PC-9 (cell line): Measurements from ENCODE around the gene SYTL2.

Experiments used
- CTCF ChIP-seq: fragments of 200-600 bp; sonication (generic); conservative IDR thresholded peaks from 2 replicates; pipeline ENCODE4 v1.6.1; 2017; ENCODE audit warnings: mixed run types, antibody characterized with exemption, mild to moderate bottlenecking, moderate library complexity
- EZH2 ChIP-seq: fragments of 200-600 bp; sonication (generic); IDR thresholded peaks from 2 replicates; pipeline ENCODE4 v1.8.0; 2017; ENCODE audit warnings: antibody characterized with exemption, low read depth

- no peak for TF ChIP-seq EZH2
- TF ChIP-seq CTCF, result no peak
These were observed 24.8 kb upstream of the SYTL2 start for GRCh38 chr11:85835729-85836128.
